Fibroblast of skin of back (primary cell): ENCODE results near the gene FAM32A. TPM values are rescaled to one million over a fixed set of nuclear protein-coding genes. Genes with fewer than 3 reads are reported as not detected.
A peak's percentile ranks its signal among the peaks of the same experiment; 100 is the strongest.

ENCODE experiments used
- DNase-seq: peaks from one replicate; pipeline ENCODE4 v3.0.0-alpha.2; 2013
- polyA plus RNA-seq, 2 experiments: library from polyadenylated mRNA; unstranded; fragments of 120-200 nt; gene quantifications; one replicate each; pipeline ENCODE4 v1.2.1, GENCODE V29; 2013; ENCODE audit not compliant: insufficient read length in 2 of 2

Gene FAM32A
- 88.9 TPM for polyA plus RNA-seq (2013, experiment 1 of 2; ENCODE audit: insufficient read length)
- 60.8 TPM for polyA plus RNA-seq (2013, experiment 2 of 2; ENCODE audit: insufficient read length)

DNA sequence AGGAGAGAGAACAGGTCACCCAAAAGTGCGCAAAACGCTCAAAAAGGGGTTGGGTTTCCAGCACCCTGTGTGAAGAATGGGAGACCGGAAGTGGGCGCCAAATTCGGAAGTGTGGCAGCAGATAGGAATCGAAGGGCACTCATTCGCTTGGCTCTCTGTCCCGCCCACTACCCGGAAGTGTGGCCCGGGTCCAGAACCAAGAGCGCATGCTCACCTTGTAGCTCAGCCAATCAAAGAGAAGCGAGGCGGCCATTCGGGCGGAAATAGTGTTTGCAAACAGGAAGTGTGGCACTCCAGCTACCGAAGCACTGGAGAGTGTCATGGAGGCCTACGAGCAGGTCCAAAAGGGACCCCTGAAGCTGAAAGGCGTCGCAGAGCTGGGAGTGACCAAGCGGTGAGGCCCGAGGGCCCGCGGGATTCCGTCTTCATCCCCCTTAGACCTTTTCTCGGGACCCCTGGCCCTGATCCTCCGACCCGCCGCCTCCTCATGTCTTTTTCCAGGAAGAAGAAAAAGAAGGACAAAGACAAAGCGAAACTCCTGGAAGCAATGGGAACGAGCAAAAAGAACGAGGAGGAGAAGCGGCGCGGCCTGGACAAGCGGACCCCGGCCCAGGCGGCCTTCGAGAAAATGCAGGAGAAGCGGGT, at the start of gene FAM32A:
Gene FAM32A (plus strand): TSS at position 288 of the 645 bp plus-strand sequence. CDS start 33 bp downstream, at position 321.
- DNase-seq: peak; percentile 100

DNA sequence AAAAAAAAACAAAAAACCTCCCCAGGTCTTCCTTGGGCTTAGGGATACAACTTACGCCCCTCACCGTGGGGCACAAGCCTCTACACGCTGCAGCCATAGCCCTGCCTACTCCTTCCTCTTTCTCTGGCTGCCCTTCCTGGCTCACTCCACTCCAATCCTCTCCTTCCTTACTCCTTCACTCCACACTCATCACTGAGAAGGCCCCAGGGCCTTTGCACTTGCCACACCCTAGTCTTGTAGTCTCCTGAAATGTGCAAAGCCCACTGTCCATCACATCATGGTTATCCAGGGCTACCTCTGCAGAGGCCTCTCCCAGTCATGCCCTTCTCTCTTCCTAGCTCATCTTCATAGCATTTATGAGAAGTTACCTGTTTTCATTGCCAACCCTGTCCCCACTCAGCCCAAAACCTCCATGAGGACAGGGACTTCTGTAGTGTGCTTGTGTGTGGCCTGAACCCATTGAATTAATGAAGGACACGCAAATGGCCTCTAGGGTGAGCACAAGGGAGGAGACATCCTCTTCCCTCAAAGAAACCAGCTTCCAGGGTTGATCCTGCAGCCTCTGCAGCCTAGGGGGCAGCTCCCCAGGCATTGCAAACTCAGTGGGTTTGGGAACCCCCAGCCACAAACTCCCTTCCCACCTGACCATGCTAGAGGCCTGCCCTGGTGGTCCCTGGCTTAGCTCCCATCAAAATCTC, 49.6 kb upstream of the FAM32A start:
- DNase-seq: no peak

DNA sequence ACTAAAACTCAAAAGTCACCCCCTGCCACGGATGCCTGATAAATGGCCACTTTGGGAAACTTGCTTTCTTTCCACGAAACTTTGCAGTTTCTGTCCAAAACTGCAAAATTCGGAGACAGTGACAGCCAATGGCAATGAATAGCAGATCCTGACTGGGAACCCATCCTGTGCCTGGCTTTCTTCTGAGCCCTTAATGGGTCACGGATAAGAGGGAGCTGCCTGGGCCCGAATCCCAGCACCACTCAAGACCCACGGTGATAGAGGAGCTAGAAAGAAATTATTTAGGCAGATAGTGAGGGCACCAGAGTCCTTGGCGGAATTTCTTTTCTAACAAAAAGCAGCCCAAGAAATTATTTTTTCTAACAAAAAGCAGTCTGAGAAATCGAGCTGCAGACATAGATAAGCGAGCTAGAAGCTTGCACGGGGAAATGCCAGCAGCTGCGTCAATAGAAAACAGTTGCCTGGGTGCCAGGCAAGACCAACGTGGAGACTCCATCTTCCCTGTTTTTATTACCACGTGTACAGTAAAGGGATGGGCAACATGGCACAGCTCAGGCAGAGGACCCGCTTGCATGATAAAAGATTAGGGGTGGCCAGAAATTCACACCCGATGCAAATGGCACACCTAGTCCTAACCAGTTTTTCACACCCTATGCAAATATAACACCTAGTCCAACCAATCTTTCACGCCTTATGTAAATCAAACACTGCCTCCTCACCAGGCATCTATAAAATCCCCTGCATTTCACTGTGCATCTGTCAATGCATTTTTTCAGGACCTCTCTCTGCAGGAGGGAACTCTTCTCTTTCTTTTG, 48.8 kb upstream of the FAM32A start:
- DNase-seq: no peak

DNA sequence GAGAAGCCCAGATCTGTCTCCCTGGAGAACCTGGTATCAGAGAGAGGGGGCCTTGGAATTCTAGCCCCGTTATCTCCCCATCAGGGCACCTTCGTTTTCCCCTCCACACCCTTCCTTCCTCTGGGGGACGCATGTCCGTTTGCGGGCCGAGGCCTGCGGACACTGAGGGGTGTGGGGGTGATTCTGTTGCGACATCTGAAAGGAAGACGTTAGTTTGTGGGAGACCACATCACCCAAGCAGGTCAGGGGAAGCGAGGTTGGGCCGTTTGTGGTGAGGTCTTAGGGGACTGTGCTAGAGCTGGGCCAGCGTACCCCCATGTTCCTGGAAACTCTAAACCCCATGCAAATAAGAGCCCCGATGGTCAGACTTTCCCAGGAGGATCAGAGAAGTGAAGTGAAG, 45.5 kb upstream of the FAM32A start:
- DNase-seq: no peak

DNA sequence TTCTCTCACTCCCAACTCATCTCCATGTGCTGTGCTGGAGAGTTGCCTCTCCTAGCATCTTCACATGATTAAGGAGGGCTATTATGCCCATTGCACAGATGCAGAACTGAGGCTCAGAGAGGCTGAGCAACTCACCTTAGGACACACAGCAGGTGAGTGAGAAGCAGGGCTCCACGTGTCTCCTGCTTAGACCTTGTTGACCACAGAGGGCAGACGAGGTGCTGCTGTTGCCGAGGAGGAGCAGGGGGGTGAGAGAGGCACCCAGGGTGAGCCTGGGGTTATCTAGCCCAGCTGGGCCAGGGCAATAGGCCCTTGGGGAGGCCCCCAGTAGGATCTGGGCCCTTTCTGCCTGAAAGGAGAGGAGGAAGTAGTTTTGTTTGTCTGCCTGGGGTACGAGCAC, 44.2 kb upstream of the FAM32A start:
- no peak for DNase-seq

DNA sequence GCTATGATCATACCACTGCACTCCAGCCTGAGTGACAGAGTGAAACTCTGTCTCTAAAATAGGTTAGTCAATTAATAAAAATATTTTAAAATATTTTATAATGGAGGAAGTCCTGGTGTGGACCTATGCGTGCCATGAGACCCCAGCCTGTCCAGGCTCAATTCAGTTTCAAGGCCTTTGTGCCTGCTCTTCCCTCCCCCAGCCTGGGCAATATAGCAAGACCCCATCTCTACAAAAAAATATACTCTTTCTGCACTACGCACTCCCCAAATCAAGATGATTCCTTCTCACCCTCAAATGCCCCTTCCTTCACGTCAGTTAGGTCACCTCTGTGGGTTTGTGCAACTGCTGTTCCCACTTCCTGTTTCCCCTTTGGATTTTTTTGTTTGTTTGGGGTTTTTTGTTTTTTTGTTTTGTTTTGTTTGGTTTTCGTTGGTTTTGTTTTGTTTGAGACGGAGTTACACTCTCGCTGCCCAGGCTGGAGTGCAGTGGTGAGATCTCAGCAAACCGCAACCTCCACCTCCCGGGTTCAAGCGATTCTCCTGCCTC, 43.1 kb upstream of the FAM32A start:
- no peak for DNase-seq

DNA sequence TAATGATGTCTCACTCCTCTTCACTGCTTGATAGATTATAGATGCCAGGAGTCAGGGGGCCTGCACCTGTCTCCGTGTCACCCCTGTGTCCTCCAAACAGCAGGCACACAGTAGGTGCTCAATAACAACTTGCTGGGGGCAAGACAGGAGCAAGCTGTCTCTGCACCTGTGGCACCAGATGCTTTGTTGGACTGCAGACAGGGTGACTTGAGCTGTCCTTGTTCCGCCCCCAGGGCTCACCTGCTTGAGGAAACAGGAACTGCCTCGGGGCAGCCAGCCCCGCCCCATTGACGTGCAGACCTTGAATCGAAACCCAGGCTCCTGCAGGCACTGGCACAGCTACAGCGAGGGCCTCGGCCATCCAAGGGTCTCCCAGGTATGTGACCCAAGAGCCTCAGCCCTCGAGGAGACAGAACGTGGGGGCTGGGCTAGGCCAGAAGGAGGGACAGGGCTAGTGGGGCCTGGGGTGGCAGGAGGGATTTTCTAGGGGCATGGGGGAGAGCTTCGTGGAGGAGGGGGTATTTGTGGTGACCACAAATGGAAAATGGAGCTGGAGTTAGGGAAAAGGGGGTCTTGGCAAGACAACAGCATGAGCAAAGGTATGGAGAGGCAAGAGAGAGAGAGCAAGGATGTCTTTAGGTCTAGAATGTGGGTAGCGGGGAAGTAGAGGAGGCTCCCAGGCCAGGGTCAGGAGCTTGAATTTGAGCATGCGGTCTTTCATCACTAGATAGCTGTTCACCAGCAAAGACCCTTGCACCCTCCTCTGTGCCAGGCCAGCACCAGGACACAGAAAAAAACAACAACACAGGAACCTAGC, 41.6 kb upstream of the FAM32A start, which contains the start of gene HSH2D:
Gene HSH2D (plus strand): TSS at position 287 of the 817 bp plus-strand sequence. CDS start 5,066 bp downstream, outside the sequence.
- no peak for DNase-seq

DNA sequence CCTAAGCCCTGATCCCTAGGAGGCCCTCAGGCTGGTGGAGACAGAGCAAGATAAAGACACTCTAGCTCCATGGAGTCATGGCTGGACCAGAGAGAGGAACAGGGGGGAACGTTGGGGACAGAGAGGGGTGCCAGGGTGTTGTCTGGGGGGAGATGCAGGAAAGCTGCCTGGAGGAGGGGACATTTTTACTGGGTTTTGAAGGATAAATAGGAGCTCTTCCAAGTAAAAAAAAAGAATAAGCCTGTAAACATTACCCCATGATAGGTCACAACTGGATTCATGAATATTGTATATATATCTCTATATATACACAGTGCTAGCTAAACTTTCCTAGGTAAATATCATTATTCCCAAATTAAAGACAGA, 41.0 kb upstream of the FAM32A start:
- DNase-seq: no peak

DNA sequence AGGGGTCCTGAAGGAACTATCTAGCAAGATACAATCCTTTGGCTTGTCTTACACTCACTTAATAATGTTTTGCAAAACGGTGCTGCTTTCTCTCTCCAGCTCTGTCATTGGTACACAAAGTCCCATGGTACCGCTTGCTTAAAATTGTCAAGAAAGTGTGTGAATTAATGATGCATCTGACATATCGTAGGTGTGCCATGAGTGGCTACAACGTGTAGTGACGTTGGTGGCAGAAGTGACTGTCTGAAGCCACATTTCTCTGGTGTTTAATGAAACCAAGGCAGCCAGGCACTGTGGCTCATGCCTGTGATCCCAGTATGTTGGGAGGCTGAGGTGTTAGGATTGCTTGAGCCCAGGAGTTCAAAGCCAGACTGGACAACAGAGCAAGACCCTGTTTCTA, 39.1 kb upstream of the FAM32A start:
- DNase-seq: no peak

DNA sequence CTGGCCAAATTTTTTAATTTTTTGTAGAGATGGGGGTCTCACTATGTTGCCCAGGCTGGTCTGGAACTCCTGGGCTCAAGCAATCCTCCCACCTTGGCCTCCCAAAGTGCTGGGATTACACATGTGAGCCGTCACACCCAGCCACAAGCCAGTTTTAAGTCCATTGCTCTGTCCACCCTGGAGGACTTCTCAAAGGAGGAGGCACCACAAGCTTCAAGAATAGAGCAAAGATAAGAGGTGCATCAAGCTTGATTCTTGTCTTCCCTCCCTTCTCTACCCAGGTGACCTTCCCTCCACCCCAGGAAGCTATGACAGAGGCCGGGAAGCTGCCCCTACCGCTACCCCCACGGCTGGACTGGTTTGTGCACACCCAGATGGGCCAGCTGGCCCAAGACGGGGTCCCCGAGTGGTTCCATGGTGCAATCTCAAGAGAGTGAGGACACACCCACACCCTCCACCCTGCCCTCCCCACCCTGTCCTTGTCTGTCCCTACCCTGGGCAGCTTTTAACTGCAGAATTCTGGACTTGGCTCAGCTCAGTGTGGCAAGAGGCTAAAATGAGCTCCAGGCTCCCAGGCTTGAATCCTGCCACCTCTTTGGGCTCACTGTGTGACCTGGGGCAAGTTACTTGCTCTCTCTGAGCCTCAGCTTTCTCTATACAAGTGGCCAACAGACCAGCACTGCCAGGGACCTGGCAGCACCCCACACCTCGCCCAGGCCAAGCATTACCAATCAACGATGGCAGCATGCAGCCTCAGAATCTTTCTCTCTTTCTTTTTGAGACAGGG, 36.6 kb upstream of the FAM32A start:
- no peak for DNase-seq

DNA sequence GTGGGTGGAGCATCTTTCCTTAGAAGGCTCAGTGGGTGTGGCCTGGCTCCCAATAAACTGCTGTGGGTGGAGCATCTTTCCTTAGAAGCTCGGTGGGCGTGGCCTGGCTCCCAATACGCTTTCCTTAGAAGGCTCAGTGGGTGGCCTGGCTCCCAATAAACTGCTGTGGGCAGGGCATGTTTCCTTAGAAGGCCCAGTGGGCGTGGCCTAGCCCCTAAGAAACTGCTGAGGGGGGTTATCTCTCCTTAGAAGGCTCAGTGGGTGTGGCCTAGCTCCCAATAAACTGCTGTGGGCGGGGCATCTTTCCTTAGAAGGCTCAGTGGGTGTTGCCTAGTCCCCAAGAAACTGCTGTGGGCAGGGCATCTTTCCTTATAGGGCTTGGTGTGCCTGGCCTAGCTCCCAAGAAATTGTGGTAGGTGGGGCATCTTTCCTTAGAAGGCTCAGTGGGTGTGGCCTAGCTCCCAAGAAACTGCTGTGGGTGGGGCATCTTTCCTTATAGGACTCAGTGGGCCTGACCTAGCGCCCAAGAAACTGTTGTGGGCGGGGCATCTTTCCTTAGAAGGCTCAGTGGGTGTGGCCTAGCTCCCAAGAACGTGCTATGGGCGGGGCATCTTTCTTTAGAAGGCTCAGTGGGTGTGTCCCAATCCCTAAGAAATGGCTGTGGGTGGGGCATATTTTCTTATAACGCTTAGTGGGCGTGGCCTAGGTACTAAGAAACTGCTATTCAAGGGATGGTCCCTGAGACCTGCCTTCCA, 31.5 kb upstream of the FAM32A start:
- no peak for DNase-seq

DNA sequence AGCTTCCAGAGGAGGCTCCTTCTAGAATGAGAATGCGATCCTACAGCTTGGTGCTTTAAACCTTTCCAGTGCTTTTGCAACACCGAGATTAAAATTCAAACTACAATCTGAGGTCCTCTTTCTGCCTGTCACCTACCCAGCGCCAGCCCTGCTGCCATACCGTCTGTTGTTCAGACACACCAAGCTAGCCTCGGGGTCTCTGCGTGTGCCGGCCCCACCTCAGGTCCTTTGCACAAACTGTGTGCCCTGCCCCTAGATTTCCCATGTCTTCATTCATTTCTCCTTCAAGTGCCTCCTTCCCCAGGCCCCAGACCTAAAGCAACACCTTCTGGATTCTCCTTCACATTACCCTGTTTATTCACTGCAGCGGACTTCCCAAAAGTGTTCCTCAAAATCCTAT, 30.7 kb upstream of the FAM32A start:
- no peak for DNase-seq

DNA sequence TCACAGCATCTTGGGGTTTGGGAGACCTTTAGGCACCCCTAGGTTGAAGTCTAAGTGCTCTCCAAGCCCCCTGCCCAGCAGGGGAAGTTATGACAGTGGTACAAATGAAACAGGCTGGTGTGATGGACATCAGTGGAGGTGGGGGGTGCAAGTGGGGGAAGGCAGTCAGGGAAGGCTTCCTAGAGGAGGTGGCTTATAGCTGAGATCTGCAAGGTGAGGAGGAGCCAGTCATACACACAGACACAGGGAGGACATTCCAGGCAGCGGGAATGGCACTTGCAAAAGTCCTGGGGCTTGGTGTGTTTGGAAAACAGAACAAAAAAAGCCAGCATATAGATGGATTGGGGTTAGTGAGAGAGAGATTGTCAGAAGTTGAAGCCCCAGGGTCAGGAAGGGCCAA, 30.1 kb upstream of the FAM32A start:
- no peak for DNase-seq

DNA sequence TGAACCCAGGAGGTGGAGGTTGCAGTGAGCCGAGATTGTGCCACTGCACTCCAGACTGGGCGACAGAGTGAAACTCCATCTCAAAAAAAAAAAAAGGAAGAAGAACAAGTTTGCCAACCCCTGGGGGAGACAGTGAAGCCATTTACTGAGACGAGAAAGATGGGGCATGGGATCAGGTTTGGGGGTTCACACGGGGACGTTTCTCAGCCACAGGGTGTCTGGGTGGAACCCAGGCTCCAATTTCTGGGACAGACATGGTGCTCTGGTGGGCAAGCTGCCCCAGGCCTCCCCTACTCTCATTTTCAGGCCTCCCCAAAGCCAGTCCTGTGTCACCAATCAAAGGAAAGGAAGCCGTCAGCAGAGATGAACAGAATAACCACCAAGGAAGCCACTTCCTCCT, 28.3 kb upstream of the FAM32A start:
- DNase-seq: no peak

DNA sequence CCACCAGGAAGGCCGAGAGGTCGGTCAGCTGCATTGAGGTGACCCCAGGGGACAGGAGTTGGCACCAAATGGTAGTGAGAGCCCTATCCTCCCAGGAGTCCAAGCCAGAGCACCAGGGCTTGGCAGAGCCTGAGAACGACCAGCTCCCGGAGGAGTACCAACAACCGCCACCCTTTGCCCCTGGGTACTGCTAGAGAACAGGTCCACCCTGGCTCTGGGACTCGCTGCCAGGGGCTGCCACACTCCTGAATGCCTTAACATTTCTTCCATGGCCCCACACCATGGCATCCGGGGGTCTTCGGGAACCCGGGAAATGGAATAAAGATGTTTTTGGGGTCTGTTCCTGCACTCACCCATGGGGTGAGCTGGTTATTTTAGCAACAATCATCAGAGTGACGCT, 27.6 kb upstream of the FAM32A start:
- DNase-seq: no peak

DNA sequence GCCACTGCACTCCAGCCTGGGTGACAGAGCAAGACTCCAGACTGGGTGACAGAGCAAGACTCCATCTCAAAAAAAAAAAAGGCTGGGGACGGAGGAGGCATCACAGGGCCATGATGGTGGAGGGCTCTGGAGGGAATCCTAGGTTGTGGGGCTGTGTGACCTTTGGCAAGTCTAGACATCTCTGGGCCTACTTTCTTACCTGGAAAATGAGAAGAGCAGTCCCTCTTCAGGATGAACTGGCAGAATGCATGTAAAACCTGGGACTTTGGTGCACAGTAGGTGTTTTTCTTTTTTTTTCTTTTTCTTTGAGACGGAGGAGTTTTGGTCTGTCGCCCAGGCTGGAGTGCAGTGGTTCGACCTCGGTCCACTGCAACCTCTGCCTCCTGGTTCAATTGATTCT, 25.6 kb upstream of the FAM32A start:
- DNase-seq: no peak

DNA sequence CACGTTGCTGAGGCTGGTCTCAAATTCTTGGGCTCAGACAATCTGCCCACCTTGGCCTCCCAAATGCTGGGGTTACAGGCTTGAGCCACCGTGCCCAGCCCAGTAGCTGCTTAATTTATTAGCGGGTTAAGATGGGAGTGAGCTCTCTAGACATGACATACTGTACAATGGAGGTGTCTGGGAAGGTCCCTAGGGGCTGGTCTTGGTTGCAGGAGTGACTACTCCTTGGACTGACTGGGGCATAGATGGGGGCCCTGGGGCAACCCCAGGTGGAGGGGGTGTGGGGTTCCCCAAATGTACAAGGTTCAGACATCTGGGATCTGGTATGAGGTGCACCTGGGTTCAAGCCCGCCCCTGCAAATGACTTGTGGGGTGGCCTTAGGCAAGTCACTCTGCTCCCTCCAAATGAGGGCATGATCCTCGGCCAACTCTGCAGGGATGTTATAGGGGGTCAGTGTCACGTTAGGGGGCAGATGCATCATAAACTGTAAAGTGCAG, 24.7 kb upstream of the FAM32A start:
- no peak for DNase-seq

DNA sequence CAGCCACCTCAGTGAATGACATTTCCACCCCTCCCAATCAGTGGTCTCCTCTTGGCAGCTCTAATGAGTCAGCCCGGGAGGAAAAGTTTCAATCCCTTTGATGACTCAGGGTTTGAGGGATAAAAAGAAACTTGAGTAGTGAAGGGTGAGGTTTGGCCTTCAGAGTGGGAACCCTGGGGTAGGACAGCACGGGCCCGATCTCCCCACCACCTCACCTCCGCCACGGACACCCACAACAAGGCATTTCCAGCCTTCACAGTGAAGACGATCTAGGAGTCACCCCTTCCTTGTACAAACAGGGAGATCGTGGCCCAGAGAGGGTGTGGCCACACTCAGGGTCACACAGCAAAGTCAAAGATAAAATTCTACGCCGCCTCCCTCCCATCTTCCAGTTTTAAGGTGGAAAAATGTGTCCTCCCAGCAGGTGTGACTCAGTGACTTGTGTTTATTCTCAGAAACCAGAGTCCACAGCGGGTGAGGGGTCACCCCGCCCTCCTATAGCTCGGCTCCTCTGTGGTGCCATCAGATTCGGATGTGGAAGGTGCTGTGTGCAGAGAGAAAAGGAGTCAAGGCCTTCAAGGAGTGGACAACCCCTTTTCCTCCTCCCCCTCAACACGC, 24.2 kb upstream of the FAM32A start:
- DNase-seq: peak; percentile 84

DNA sequence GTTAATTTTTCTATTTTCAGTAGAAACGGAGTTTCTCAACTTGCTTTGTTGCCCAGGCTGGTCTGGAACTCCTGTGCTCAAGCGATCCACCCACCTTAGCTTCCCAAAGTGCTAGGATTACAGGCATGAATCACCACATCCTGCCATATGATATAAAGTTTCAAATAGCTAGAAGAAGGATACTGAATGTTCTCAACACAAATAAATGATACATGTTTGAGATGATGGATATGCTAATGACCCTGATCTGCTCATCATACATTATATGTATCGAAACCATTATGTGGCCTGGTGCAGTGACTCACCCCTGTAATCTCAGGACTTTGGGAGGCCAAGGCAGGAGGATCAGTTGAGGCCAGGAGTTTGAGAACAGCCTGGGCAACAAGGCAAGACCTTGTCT, 23.4 kb upstream of the FAM32A start:
- DNase-seq: peak; percentile 70
